Measurements from ENCODE around the gene GFER. TPM values are rescaled to one million over a fixed set of nuclear protein-coding genes. Genes with fewer than 3 reads are reported as not detected.
A peak's percentile ranks its signal among the peaks of the same experiment; 100 is the strongest.

Gene GFER
- total and polyA plus RNA-seq, 2 donors (not counting 1 experiment from before 2014, with no cell fraction given): 15.6 to 30.4 TPM

DNA sequence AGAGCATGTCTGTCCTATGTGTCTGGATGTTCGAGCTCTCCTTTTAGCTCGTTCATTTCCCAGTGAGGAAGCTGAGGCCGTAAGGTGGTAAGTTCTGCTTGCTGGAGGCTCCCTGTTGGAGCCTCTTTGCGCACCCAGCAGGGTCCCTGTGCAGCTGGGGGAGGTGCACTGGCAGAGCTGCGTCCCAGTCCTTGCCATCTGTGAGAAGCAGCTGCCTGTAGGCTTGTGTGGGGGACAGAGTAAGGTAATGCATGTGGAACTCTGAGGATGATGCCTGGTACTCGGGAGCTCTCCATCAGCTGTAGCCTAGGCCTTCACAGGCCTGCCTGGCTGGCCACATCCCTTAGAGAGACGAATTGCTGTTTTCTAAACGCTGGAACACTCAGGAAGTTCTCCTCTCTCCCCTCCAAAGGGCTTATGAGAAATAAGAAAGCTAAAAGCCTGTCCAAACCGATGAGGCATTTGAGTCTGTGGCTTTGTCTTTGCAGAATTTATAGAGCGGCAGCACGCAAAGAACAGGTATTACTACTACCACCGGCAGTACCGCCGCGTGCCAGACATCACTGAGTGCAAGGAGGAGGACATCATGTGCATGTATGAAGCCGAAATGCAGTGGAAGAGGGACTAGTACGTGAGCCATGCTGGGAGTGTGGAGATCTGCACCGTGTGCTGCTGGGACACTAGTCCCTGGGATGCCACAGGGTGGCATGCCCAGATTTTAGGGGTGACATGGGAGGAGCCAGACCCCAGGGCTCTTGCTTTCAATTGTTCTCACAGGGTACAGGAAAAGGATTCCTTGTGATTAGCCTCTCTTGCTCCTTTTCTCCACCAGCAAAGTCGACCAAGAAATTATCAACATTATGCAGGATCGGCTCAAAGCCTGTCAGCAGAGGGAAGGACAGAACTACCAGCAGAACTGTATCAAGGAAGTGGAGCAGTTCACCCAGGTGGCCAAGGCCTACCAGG lies 23.0 kb upstream of the GFER start:
- Mint-ChIP-seq H3K4me1 (peaks cover 46% of the 10 kb centered on the region), H3K4me3 (peak overlapping the region; percentile 89), H3K9me3 (ENCODE audit: insufficient read depth) (no peaks in the 10 kb centered on the region), H3K27ac (peak overlapping the region; percentile 89), H3K27me3 (peaks cover 3% of the 10 kb centered on the region)
- peak overlapping the region; percentile 83 for H3K4me2 ChIP-seq (replicated peaks; ENCODE audit: low read depth, low read length, poor library complexity, severe bottlenecking)
- H3K27ac ChIP-seq (ENCODE audit: low read length in 2 of 2): peak overlapping the region; percentile 18 to 43
- ChIA-PET POLR2A (interaction anchor here (0.6 to 2.5 kb wide), 5 partner anchors 11 to 528 kb away, joined by 3 to 10 read pairs (median 3); partner anchors contain the start of genes MSRB1, TBL3 and TRAF7), CTCF (interaction anchor here (1.4 to 2.2 kb wide), 2 partner anchors 180 to 192 kb away, joined by 4 to 5 read pairs; no protein-coding TSS in a partner anchor)
- DNase-seq (peak; percentile 53), ATAC-seq (ENCODE audit: low read depth) (no peak)
- peak overlapping the region; percentile 88 for H3K9ac ChIP-seq (ENCODE audit: low read length)
- peaks cover 23% of the 10 kb centered on the region for H4K20me1 ChIP-seq (ENCODE audit: control insufficient read depth, insufficient read depth, low read length, poor library complexity, severe bottlenecking)
- WGBS (ENCODE audit: insufficient coverage): 49% methylated on average over 19 of the region's 20 CpGs
- H3K4me1 ChIP-seq (ENCODE audit: control insufficient read depth in 2 of 2, insufficient read depth in 2 of 2, low read length in 2 of 2): peaks cover 31 to 55% of the 10 kb centered on the region in 2 donors
- no peak for TF ChIP-seq EZH2 (IDR thresholded peaks at IDR 0.05; ENCODE audit: borderline replicate concordance, insufficient read depth, low read depth, low read length, poor library complexity, severe bottlenecking)
- TF ChIP-seq, protein P1, sequence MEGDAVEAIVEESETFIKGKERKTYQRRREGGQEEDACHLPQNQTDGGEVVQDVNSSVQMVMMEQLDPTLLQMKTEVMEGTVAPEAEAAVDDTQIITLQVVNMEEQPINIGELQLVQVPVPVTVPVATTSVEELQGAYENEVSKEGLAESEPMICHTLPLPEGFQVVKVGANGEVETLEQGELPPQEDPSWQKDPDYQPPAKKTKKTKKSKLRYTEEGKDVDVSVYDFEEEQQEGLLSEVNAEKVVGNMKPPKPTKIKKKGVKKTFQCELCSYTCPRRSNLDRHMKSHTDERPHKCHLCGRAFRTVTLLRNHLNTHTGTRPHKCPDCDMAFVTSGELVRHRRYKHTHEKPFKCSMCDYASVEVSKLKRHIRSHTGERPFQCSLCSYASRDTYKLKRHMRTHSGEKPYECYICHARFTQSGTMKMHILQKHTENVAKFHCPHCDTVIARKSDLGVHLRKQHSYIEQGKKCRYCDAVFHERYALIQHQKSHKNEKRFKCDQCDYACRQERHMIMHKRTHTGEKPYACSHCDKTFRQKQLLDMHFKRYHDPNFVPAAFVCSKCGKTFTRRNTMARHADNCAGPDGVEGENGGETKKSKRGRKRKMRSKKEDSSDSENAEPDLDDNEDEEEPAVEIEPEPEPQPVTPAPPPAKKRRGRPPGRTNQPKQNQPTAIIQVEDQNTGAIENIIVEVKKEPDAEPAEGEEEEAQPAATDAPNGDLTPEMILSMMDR (IDR thresholded peaks at IDR 0.05): no peak
- peaks cover 0 to 29% of the 10 kb centered on the region in 2 experiments for H3K36me3 ChIP-seq (replicated peaks in 1 of 2; ENCODE audit: control extremely low read depth in 1 of 2, control insufficient read depth in 1 of 2, extremely low read depth in 1 of 2, insufficient read depth in 2 of 2, low read length in 1 of 2)
- intact Hi-C loops (cut with micrococcal nuclease): no loop called here
- H3K4me3 ChIP-seq (ENCODE audit: control extremely low read depth in 1 of 5, extremely low read depth in 1 of 5, insufficient read depth in 1 of 5, low read depth in 2 of 5, low read length in 4 of 5): peak overlapping the region in 1 of 5 experiments; percentile 86
- no peaks in the 10 kb centered on the region for H3K9me3 ChIP-seq (ENCODE audit: control extremely low read depth in 1 of 3, control insufficient read depth in 2 of 3, insufficient read depth in 1 of 3, low read length in 2 of 3)
- peaks cover 35% of the 10 kb centered on the region for H3K79me2 ChIP-seq (ENCODE audit: control insufficient read depth, insufficient read depth, low read length)
- H2AFZ ChIP-seq (ENCODE audit: insufficient read depth, low read depth, low read length, poor library complexity, severe bottlenecking): no peak overlapping the region
- no peaks in the 10 kb centered on the region for H3K27me3 ChIP-seq (replicated peaks in 1 of 4; ENCODE audit: control extremely low read depth in 1 of 4, control insufficient read depth in 3 of 4, insufficient read depth in 4 of 4, low read length in 3 of 4)

- peaks cover 36% of the 10 kb centered on the region for H3K79me2 ChIP-seq (ENCODE audit: control insufficient read depth, insufficient read depth, low read length)
- CTCF ChIA-PET: no interaction called here
These were observed 22.3 kb upstream of the GFER start for GRCh38 chr16:1961651-1962067.

More at GRCh38 chr16:1961651-1962067, 22.3 kb upstream of the GFER start:
- Histone ChIP-seq H3K4me2 (replicated peaks; ENCODE audit: low read depth, low read length, poor library complexity, severe bottlenecking) (no peak overlapping the region), H3K9ac (ENCODE audit: low read length) (no peak overlapping the region), H3K9me3 (ENCODE audit: control extremely low read depth in 1 of 3, control insufficient read depth in 2 of 3, insufficient read depth in 1 of 3, low read length in 2 of 3) (no peaks in the 10 kb centered on the region), H3K27ac (ENCODE audit: low read length in 2 of 2) (no peak overlapping the region), H3K27me3 (replicated peaks in 1 of 4; ENCODE audit: control extremely low read depth in 1 of 4, control insufficient read depth in 3 of 4, insufficient read depth in 4 of 4, low read length in 3 of 4) (no peaks in the 10 kb centered on the region), H3K4me3 (ENCODE audit: control extremely low read depth in 1 of 5, extremely low read depth in 1 of 5, insufficient read depth in 1 of 5, low read depth in 2 of 5, low read length in 4 of 5) (no peak overlapping the region), H3K36me3 (replicated peaks in 1 of 2; ENCODE audit: control extremely low read depth in 1 of 2, control insufficient read depth in 1 of 2, extremely low read depth in 1 of 2, insufficient read depth in 2 of 2, low read length in 1 of 2) (peaks cover 0 to 29% of the 10 kb centered on the region in 2 experiments), H3K4me1 (ENCODE audit: control insufficient read depth in 2 of 2, insufficient read depth in 2 of 2, low read length in 2 of 2) (peaks cover 31 to 58% of the 10 kb centered on the region in 2 donors), H4K20me1 (ENCODE audit: control insufficient read depth, insufficient read depth, low read length, poor library complexity, severe bottlenecking) (peaks cover 23% of the 10 kb centered on the region), H2AFZ (ENCODE audit: insufficient read depth, low read depth, low read length, poor library complexity, severe bottlenecking) (no peak overlapping the region)
- Mint-ChIP-seq H3K27me3 (peaks cover 3% of the 10 kb centered on the region), H3K4me1 (peaks cover 46% of the 10 kb centered on the region), H3K9me3 (ENCODE audit: insufficient read depth) (no peaks in the 10 kb centered on the region), H3K27ac (peak overlapping the region; percentile 76), H3K4me3 (peak overlapping the region; percentile 19)
- DNase-seq: no peak
- intact Hi-C loops (cut with micrococcal nuclease): no loop called here
- TF ChIP-seq, protein P1 (IDR thresholded peaks at IDR 0.05): no peak
- no peak for TF ChIP-seq EZH2 (IDR thresholded peaks at IDR 0.05; ENCODE audit: borderline replicate concordance, insufficient read depth, low read depth, low read length, poor library complexity, severe bottlenecking)
- ATAC-seq (ENCODE audit: low read depth): no peak
- 61% methylated on average over 3 of the region's 6 CpGs for WGBS (ENCODE audit: insufficient coverage)
- POLR2A ChIA-PET: no interaction called here
